NCI-H1930 (cell line): ENCODE measurements around the gene MPPE1.

ENCODE experiments used
- DNase-seq, 2 experiments: peaks; one replicate each; lab custom pipeline; 2025; lab: John Stamatoyannopoulos, UW

MPPE1 gene

DNA sequence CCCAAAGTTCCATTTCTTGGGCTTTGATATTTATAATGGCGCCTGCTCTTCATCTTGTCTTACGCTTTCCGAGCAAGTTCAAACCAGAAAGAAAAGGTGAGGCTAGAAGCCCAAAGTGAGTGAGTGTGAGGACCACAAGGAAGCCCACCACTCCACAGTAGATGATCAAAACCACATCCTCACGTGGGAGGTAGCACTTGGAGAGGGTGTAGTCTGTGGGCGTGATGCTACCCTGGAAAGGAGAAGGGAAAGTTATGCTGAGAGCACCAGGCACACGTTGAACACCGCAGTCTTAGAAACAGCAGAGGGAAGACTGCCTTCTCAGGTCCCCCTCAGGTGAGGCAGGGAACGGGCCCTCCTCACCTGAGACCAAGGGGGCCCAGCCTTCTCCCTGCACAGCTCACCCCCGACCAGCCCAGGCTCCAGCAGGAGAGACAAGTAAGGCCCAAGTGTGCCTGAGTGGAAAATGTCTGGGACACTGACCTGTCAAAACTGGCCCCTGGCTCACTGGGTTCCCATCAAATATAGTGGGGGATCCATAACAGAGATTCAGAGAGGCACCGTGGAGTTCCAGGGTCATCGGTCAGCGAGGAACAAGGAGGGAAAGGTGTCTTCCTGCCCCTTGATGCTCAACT is 23.6 kb downstream of the MPPE1 start:
- no peak for DNase-seq

DNA sequence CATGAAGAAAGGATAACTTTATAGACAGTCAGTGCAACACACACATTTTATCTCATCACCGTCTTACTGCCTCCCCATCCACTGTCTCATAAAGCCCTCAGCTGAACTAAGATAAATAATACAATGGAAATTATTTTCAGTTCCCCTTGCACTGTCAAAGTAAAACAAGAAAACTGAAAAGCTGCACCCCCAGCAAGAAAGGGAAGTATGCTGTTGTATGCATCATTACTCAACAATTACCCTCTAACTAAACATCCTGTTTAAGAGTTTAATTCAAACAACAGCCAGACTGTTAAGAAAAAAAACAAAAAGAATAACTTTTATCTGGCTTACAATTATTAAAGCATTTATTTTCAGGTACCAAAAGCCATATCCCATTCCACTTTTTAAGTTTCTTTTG is 25.0 kb downstream of the MPPE1 start:
- DNase-seq = no peak

DNA sequence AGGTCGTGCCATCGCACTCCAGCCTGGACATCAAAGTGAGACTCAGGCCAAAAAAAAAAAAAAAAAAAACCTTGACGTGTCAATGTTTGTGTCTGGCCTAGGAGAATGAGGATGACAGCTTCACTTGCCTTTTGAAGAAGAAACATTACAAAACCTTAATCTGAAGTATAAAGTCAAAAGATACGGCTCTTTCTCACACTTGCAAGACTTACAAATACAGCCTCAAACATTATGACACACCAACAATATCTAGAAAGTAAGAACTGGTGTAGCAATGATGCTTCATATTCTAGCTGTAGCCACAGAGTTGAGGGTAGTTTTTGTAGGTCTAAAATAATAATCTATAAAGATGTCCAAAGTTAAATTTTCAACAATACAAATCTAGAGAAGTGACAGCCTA is 25.5 kb downstream of the MPPE1 start:
- DNase-seq = no peak

DNA sequence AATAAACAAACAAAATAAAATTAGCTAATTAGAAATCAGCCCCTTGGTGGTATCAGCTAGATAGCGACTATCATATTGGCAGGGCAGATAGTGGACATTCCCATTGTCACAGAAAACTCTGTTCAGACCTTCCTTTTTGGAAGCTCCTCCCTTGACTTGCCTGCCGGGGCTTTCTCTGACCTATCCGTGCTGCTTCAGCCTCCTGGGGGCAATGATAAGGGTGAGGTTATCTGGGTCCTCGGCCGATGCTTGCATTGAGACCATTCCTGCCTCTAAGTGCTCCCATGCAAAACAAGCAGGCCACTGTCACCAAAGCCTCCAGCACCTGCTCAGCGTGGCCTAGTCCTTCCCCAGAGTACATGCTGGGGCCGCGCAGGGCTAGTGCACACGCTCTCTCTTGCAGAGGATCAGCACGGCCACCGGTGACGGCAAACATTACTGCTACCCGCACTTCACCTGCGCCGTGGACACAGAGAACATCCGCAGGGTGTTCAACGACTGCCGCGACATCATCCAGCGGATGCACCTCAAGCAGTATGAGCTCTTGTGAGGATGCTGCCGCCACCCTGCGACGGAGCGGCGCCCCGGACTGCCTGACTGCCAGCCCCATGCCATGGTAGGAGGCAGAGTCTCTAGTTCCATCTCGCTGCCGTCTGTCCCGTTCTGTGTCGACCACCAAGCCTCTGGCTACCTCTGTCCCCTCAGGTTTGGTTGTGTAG is 27.4 kb downstream of the MPPE1 start:
- no peak for DNase-seq

DNA sequence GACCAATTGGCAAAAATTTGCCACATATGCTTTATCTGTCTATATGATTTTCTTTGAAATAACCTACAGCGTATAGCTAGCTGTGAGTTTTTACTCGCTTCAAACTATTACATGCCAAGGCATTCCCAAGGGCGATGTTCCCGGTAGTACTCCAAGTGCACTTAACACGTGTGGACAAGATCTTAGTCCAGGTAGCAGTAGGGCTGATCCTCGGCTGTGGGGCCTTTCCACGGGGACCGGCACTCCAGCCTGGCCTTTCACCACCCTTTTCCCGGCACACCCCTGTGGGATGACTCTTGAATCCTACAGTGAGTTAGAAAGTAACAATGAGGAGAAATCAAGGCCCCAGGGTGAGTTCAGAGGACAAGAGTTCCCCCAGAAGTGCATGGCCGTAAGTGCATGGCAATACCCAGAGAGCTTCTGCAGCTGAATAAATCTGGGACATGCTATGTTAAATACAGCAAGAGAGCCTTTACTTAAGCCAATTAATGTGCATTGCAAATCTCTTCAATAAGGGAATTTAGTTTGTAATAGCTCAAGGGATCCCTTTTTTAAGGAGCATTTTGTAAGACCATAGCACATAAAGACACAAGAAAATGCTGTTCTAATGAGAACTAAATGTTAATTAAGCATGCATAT is 30.5 kb downstream of the MPPE1 start:
- no peak for DNase-seq

DNA sequence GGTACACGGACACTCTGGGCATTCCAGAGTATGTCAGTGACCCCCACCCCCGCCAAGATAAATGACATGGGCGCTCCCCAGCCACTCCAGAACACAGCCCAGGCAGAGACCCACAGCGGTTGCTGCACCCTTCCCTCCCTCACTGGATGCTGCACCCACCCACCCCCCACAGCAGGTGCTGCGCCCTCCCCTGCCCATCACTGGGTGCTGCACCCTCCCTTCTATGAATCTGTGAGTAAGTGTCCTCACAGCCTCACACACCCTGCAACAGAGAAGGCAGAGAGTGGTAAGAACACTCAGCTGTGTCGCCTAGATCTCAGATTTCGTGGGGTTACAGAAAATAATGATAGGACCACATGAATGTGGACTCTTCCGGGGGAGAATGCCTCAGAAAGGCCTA is 33.4 kb downstream of the MPPE1 start:
- DNase-seq = no peak

DNA sequence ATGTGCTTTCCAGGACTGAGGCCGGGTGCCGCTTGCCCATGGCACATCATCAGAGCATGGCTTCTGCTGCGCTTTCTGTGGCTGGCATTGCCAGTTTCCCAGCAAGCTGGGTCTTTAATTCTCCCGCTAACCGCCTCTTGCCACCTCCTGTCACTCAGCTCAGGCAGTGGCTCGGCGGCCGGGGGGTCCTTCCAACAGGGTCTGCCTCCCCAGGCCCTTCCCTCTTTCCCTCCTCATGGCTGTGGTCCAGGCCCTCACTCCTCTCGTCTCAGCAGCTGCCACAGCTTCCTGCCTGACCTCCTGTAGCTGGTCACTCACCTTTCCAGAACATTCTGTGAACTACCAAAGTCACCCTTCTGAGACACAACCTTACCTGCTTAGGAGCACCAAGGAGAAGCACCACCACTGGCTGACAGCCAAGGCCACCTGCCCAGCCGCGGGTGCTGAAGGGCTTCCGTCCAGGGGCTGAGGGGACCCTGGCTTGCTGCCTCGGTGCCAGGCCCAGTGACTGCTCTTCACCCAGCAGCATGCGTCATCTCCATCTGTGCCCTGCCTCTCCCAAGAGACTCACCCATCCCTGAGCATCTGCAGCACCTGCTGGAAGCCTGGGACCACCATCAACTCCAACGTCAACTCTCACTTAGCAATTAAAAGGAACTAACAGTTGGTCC is 34.3 kb downstream of the MPPE1 start:
- no peak for DNase-seq

DNA sequence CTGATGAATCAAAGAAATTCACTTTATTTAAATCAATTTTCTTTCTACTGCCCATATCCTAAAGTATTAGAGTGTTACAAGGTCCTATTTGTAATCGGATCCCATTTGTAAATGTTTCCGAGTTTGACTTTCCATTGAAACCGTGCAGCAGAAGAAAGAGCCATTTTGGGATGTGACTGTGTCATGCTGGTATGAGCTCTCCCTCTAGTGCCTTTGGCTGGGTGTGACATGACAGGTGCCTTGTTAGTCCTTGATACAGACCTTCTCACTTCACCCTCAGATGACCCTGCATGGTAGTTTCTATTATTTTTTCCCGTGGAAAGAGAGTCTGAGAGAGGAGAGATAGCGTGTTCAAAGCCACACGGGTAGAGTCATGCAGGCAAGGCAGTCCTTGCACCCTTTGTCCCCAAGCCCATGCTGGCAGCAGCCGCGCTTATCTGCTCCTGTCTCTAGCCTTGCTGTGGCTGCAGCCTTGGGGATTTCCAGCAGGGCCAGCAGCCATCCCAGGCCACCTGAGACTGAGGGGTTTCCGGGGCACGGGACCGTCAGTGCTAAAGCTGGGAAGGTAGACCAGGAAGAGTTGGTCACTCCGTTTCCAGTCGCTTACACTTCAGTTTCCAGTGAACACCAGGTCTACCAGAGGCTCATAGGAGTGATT is 35.5 kb downstream of the MPPE1 start:
- DNase-seq = no peak

DNA sequence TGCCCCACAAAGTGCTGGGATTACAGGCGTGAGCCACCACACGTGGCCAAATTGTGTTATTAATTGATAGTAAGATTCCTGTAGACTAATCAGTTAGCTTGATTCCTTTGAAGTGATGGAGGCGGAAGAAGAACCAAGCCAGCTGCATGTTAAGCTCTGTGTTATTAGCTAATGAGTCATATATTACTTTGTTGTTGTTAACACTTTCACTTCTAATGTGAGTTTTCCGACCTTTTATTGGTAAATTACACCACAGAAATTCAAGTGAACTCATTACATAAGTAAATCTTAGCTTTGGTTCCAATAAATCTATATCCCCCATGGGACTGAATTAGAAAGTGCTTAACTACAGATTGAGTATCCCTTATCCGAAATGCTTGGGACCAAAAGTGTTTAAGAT is 36.6 kb downstream of the MPPE1 start:
- no peak for DNase-seq

DNA sequence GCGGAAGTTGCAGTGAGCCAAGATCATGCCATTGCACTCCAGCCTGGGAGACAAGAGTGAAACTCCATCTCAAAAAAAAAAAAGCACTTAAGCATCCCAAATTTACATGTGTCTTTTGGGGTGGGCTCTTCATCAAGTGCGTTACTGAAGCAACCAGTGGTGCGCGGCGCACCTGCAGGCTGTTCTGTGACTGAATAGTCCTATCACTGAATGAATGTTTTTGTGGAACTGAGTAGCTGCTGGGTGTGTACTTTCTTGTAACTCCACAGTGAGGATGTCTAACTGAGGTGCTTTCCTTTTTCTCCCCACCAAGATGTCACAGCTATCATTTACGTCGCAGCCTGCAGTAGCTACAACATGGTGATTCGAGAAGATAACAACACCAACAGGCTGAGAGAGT is 39.9 kb downstream of the MPPE1 start:
- DNase-seq = no peak

DNA sequence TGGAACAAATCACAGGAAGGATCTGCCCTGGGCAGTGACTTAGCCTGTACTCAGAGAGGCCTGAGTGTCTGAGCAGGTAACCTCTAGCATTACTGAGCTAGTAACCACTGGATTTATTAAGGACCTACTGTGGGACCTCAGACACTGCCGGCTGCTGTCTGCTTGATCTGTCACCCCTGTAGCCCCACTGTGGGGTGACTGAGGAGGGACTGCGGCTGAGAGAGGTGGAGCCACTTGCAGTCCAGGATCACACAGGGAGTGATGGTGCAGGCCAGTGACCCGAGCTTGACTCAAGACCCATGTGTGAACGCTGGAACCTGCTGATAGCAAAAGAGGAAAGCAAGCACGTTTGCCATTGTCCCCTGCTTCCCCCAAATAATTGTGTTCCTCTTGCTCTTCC is 41.4 kb downstream of the MPPE1 start:
- no peak for DNase-seq

DNA sequence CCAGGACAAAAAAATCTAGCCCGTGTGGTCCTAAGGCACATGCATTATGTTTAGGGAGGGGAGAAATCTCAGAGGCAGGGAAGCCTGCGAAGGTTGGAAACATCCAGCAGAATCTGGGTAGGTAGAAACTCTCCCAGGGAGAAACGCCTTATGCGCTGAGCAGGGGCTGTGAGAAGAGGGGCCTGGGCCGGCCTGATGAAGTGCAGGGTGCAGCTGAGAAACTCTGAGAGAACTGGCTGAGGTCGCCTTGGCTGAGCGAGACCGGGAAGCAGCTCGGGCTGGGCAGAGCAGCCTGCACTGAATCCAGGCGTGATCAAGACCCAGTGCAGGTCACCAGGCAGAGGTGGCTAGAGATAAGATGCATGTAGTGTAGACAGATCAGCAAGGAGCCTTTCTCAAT is 41.8 kb downstream of the MPPE1 start:
- no peak for DNase-seq

DNA sequence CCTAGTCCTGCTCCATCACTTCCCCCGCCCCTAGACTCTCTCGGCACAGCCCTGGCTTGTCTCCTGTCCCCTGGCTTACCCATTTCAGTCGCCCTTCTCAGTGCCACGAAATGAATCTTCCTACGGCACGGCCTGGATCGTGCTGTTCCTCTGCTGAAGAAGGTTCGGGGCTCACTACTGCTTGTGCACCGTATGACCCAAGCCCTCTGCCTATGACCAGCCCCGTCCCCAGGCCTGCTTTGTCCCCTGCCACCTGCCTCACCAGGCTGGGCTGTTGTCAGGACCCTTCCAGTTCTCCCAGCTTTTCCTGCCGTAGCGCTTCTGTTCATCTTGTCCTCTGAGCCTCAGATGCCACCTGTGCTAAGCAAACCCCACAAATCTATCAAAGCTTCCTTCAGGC is 43.0 kb downstream of the MPPE1 start:
- no peak for DNase-seq

DNA sequence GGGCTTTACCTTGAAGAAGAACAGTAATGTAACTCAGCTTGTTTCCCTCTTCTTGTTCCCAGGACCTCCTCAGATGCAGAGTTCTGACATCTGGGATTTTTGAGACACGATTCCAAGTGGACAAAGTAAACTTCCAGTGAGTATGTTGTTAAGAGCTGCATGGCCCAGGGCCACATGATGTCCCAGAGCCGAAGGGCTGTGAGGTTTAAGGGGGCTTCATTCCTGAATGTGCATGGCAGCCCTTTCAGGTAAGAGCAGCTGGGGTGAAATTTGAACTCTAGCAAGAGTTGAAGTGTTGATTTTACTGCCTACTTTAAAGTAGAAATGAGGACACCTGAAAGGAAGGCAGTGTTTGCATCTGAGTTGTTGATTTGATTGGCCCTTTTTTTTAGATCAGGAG is 43.6 kb downstream of the MPPE1 start:
- DNase-seq = no peak

DNA sequence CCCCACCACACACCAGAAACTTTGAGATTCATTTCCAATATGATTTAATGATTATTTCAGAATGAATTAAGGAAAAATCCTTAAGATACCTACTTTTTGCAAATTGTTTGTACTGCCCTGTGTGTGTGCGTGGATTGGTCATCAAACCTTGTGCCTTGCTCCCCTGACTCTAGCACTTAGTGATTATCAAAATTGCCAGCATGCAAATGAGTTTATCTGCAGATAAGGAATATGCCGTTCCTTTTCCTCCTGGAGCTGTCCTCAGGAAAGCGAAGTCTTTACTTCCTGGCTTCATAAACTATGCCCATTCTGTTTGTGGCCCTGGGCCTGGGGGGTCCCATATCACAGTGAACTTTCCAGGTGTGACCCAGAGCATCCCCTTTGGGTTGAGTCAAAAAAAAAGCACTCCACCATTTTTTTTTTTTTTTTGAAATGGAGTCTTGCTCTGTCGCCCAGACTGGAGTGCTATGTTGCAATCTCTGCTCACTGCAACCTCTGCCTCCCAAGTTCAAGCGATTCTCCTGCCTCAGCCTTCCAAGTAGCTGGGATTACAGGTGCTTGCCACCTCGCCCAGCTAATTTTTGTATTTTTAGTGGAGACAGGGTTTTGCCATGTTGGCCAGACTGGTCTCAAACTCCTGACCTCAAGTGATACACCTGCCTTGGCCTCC is 45.5 kb downstream of the MPPE1 start:
- DNase-seq = no peak

DNA sequence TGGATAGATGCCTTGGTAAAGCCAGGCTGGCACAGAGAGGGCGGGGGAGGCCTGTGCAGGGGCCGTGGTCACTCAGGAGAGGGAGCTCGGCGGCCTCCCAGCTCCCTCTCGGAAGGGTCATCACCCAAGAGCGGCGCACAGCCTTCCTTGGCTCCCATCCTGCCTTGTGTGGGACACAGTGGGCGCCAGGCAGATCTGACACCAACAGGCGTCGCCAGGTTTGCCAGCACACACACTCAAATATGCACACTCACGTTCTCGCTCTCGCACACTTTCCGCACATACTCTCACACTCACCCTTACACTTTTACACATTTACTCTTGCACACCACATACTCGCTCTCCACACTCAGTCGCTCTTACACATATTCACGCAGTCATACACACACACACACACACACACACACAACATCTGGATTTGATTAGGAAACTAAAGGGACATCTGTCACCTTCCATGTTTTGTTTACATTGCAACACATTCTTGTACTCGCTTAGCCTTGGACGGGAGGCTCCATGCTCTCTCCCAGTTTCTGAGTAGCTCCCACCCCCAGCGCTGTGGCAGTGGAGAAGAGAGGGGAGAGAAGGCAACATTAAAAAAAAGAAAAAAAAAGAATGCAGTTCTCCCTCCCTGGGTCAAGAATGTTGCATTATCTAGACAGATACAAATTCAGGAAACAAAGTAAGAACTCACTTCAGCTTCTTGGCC is 46.4 kb downstream of the MPPE1 start:
- no peak for DNase-seq

DNA sequence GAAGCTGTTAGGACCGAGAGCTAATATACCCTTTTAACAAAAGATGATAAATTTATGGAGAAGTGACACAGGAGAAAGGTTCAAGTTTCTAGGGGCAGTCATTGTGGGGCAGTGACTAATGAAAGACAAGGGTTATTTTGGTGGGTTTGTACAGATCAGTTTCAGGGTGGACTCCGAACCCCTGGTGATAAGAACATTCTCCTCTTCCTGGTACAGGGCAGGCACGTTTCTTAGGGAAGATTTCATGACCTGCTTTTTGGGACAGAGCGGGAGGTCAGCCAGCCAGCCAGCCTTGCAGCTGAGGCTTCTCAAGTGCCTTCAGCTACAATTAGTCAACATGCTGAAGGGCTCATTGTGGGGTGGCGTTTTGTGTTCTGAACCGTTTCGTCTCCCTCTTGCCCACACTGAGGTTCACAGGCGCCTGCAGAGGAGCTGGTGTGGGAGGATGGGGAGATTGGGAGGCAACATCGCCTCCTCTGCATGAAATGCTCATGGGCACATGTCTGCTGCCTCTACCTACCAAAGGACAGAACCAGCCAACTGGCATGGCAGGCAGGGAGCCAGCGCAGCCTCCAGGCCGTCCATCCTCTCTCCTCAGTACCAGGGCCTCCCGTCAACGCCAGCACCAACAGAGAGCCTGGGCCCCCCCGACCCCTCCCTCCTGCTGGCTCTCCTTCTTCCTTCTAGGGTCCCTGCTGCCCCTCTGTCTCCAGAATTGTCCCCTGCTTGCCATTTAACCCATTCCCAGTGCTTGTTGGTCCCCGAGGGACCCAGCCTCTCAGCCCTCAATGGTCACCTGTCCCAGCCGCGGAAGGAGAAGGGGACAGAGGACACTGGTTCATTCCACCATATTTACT is 47.3 kb downstream of the MPPE1 start:
- DNase-seq = no peak

DNA sequence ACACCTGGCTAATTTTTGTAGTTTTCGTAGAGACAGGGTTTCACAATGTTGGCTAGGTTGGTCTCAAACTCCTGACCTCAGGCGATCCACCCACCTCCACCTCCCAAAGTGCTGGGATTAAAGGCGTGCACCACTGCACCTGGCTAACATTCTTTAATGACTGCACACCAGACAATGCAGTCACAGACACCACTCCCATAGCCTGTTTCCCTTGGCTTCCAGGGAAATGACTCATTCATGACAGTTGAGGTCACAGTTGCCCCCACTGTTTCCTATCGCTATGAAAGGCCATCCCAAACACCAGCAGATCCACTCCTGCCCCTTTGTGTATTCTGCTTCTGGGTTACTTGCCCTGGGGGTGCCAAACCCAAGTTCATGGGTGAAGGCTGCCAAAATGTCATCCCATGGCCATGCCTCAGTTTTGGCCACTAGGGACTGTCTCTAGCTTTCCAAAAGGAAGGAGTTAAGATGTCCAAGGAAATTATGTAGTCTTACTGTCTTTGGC is 48.2 kb downstream of the MPPE1 start:
- no peak for DNase-seq

DNA sequence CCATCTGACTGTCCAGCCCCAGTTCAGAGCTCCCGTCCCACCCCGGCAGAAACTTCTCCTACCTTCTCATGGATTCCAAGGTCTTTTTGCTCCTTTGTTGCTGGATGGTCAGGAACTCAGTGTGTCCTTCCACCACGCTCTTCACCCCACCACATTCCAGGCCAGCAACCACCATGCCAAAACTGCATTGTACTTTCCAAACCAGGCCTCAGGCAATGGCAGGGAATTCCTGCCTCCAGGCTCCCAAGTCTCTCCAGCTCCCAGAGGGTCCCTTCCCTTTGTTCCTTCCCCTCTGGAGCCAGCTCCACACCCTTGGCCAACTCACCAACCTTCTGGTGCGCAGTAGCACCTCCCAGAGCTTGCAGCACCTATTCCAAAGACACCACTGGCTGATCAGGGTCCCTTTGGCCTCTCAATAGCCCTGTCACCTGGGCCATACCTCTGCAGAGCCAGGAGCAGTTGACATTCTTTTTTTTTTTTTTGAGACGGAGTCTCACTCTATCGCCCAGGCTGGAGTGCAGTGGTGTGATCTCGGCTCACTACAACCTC is 48.8 kb downstream of the MPPE1 start:
- DNase-seq = no peak
